Neutrophil (primary cell): ENCODE results near the gene FRK.
"Not testable (repeated sequence)": the region's sequence is repeated elsewhere in the genome, so short reads cannot be mapped to it uniquely, and the experiment has no call there.

Experiments used
- H3K27ac ChIP-seq: fragments of 200-600 bp; sonication (generic); 2 replicates; pipeline ENCODE4 v1.5.1; 2016; ENCODE audit warnings: mild to moderate bottlenecking, moderate library complexity
- H3K27me3 ChIP-seq: fragments of 200-600 bp; sonication (generic); 2 replicates; pipeline ENCODE4 v1.6.0; 2016; ENCODE audit warnings: mild to moderate bottlenecking
- H3K36me3 ChIP-seq: fragments of 200-600 bp; sonication (generic); 2 replicates; pipeline ENCODE4 v1.5.1; 2017
- H3K4me1 ChIP-seq, 2 experiments: fragments of 200-600 bp in 1 of 2; sonication (generic) in 1 of 2; 1 replicate in 1 of 2; 2 replicates in 1 of 2; pipeline versions ENCODE4 v1.5.1 to v1.6.1; 2013 to 2016; ENCODE audit warnings: low read depth in 1 of 2, low read length in 1 of 2, mild to moderate bottlenecking in 1 of 2, moderate library complexity in 1 of 2; ENCODE audit not compliant: control insufficient read depth in 1 of 2, insufficient read depth in 1 of 2
- H3K4me3 ChIP-seq, 2 experiments: fragments of 200-600 bp in 1 of 2; sonication (generic) in 1 of 2; 1 replicate in 1 of 2; 2 replicates in 1 of 2; pipeline ENCODE4 v1.5.1; 2013 to 2016; ENCODE audit warnings: low read depth in 1 of 2, low read length in 1 of 2, mild to moderate bottlenecking in 1 of 2, moderate library complexity in 1 of 2
- H3K9me3 ChIP-seq: fragments of 200-600 bp; sonication (generic); 2 replicates; pipeline ENCODE4 v1.5.1; 2016
- TF ChIP-seq, protein P1 (sequence below): fragments of 200-600 bp; sonication (generic); IDR thresholded peaks from 2 replicates; pipeline ENCODE4 v1.5.1; 2016; ENCODE audit warnings: antibody characterized with exemption

The FRK gene

GRCh38 chr6:115890238-115890637, 170.5 kb downstream of the FRK start:
- Histone ChIP-seq H3K4me3 (no peak overlapping the region), H3K9me3 (no peaks in the 10 kb centered on the region), H3K36me3 (no peaks in the 10 kb centered on the region), H3K27ac (no peak overlapping the region), H3K27me3 (no peaks in the 10 kb centered on the region), H3K4me1 (no peaks in the 10 kb centered on the region)
- TF ChIP-seq, protein P1, sequence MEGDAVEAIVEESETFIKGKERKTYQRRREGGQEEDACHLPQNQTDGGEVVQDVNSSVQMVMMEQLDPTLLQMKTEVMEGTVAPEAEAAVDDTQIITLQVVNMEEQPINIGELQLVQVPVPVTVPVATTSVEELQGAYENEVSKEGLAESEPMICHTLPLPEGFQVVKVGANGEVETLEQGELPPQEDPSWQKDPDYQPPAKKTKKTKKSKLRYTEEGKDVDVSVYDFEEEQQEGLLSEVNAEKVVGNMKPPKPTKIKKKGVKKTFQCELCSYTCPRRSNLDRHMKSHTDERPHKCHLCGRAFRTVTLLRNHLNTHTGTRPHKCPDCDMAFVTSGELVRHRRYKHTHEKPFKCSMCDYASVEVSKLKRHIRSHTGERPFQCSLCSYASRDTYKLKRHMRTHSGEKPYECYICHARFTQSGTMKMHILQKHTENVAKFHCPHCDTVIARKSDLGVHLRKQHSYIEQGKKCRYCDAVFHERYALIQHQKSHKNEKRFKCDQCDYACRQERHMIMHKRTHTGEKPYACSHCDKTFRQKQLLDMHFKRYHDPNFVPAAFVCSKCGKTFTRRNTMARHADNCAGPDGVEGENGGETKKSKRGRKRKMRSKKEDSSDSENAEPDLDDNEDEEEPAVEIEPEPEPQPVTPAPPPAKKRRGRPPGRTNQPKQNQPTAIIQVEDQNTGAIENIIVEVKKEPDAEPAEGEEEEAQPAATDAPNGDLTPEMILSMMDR: no peak

- H3K27ac ChIP-seq, H3K27me3 ChIP-seq, H3K36me3 ChIP-seq, H3K4me3 ChIP-seq, H3K9me3 ChIP-seq, H3K4me1 ChIP-seq: not testable (repeated sequence)
These were observed 171.8 kb downstream of the FRK start for GRCh38 chr6:115888687-115889470.

GRCh38 chr6:115887891-115888290, 172.8 kb downstream of the FRK start:
- H3K36me3 ChIP-seq: no peaks in the 10 kb centered on the region
- TF ChIP-seq, protein P1: no peak
- no peak overlapping the region for H3K27ac ChIP-seq
- H3K4me1 ChIP-seq: no peaks in the 10 kb centered on the region
- no peaks in the 10 kb centered on the region for H3K9me3 ChIP-seq
- no peaks in the 10 kb centered on the region for H3K27me3 ChIP-seq
- H3K4me3 ChIP-seq: no peak overlapping the region

DNA sequence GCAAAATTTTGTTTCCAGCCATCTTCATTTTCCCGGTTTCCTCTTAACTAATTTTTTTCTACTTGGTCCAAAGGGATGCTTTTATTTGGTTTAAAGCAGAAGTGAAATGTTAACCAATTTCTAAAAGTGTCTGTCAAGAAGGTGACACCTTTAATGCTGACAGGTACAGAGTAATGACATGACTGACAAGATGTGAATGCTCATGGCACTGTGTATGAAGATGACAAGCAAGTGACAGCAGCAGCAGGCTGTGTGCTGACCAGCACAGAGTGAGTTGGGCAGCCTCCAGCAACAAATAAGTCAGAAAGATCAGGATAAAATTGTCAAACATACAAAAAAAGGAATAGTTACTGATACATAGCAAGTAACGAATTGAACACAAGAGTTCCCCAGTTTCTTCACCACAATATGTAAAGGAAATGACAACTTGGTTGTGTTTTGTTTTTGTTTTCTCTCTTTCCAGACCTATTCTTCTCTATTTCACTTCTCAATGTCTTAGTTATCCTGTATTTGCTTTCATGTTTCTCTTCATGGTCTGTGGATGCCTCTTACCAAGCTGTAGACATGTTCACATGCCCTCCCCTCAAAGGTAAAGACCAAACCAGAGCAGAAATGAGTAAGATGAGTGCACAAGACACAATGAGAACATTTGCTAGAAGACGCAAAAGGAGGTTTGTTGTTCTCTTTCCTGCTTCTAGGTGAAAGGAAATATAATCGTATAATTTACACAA, 174.9 kb downstream of the FRK start:
- Histone ChIP-seq H3K27ac (no peak overlapping the region), H3K27me3 (no peaks in the 10 kb centered on the region), H3K4me1 (no peaks in the 10 kb centered on the region), H3K36me3 (no peaks in the 10 kb centered on the region), H3K9me3 (no peaks in the 10 kb centered on the region), H3K4me3 (no peak overlapping the region)
- TF ChIP-seq, protein P1: no peak

DNA sequence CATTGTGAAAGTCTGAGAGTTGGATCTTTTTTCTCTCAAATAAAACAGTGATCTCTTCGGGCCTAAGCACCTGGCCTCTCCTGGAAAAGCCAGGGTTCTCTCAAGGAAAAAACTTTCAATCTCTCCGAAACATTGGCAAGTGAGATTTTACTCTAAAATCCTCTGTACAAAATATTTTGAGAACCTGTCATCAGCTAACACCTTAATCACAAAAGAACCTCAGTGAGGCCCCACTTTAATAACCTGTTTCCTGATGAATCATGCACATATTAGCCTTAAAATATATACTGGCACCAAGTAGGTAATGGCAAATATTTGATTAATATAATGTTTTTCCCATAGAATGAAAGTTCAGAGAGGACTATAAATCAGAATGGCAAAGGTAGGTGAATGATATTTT, 177.9 kb downstream of the FRK start:
- H3K9me3 ChIP-seq: no peaks in the 10 kb centered on the region
- H3K27ac ChIP-seq: no peak overlapping the region
- TF ChIP-seq, protein P1: no peak

GRCh38 chr6:115882174-115882573, 178.5 kb downstream of the FRK start:
- H3K9me3 ChIP-seq: no peaks in the 10 kb centered on the region
- no peaks in the 10 kb centered on the region for H3K27me3 ChIP-seq
- no peak overlapping the region for H3K27ac ChIP-seq
- H3K36me3 ChIP-seq: no peaks in the 10 kb centered on the region
- TF ChIP-seq, protein P1: no peak
- no peaks in the 10 kb centered on the region for H3K4me1 ChIP-seq
- H3K4me3 ChIP-seq: no peak overlapping the region

More for the DNA sequence above, 177.9 kb downstream of the FRK start:
- no peaks in the 10 kb centered on the region for H3K4me1 ChIP-seq
- no peaks in the 10 kb centered on the region for H3K27me3 ChIP-seq
- H3K36me3 ChIP-seq: no peaks in the 10 kb centered on the region
- H3K4me3 ChIP-seq: no peak overlapping the region
